B cell (primary cell): Measurements from ENCODE around the gene MYL5. TPM values are rescaled to one million over a fixed set of nuclear protein-coding genes. Genes with fewer than 3 reads are reported as not detected.

Experiments used
- ATAC-seq: fragments of 200-7000 bp; cut with Tn5 transposase; one replicate; pipeline ENCODE4 v1.10.0; 2021; ENCODE audit warnings: low read depth, mild to moderate bottlenecking, moderate number of reproducible peaks, moderate library complexity
- CTCF ChIA-PET: fragments of 350-600 bp; sonication (Branson Sonifier 250); formaldehyde crosslinking; loops from one replicate; lab custom pipeline; 2021; ENCODE audit warnings: antibody characterized with exemption, inconsistent platforms; lab: Charles Lee
- POLR2A ChIA-PET: fragments of 350-600 bp; sonication (Branson Sonifier 250); formaldehyde crosslinking; loops from one replicate; lab custom pipeline; 2021; ENCODE audit warnings: antibody characterized with exemption; lab: Charles Lee
- DNase-seq: peaks from one replicate; pipeline ENCODE4 v3.0.0; 2013
- H2AFZ ChIP-seq: 2 replicates; pipeline ENCODE4 v1.6.1; 2012; ENCODE audit warnings: mild to moderate bottlenecking, low read depth, low read length; ENCODE audit not compliant: insufficient read depth, poor library complexity, severe bottlenecking
- H3K27ac ChIP-seq, 2 donors: 1 replicate in 1 of 2; 2 replicates in 1 of 2; pipeline ENCODE4 v1.5.1; 2012 to 2013; ENCODE audit warnings: low read length in 2 of 2, mild to moderate bottlenecking in 2 of 2, moderate library complexity in 1 of 2
- H3K27me3 ChIP-seq, 4 experiments: fragments of 200-600 bp in 1 of 4; sonication (generic) in 1 of 4; replicated peaks in 1 of 4; 1 replicate in 2 of 4; 2 replicates in 2 of 4; pipeline versions ENCODE4 v1.6.1 to v1.7.0; 2013 to 2016; ENCODE audit warnings: low read length in 3 of 4, mild to moderate bottlenecking in 2 of 4, mixed read lengths in 1 of 4, moderate library complexity in 1 of 4; ENCODE audit not compliant: insufficient read depth in 4 of 4, control insufficient read depth in 3 of 4; ENCODE audit errors: control extremely low read depth in 1 of 4
- H3K36me3 ChIP-seq, 2 experiments: replicated peaks in 1 of 2; 1 replicate in 1 of 2; 2 replicates in 1 of 2; pipeline versions ENCODE4 v1.6.1 to v1.7.1; 2013; ENCODE audit warnings: low read length in 1 of 2; ENCODE audit not compliant: insufficient read depth in 2 of 2, control insufficient read depth in 1 of 2; ENCODE audit errors: control extremely low read depth in 1 of 2, extremely low read depth in 1 of 2
- H3K4me1 ChIP-seq, 2 donors: fragments of 200-600 bp in 1 of 2; sonication (generic) in 1 of 2; 1 replicate in 1 of 2; 2 replicates in 1 of 2; pipeline versions ENCODE4 v1.5.1 to v1.6.1; 2013 to 2017; ENCODE audit warnings: low read length in 2 of 2; ENCODE audit not compliant: control insufficient read depth in 2 of 2, insufficient read depth in 2 of 2
- H3K4me2 ChIP-seq: replicated peaks from 2 replicates; pipeline ENCODE3; 2012; ENCODE audit warnings: mild to moderate bottlenecking, low read depth, low read length; ENCODE audit not compliant: poor library complexity, severe bottlenecking
- H3K4me3 ChIP-seq, 5 experiments: fragments of 200-600 bp in 1 of 5; sonication (generic) in 1 of 5; 1 replicate in 3 of 5; 2 replicates in 2 of 5; pipeline versions ENCODE4 v1.5.1 to v1.7.0; 2011 to 2016; ENCODE audit warnings: low read length in 4 of 5, mild to moderate bottlenecking in 4 of 5, low read depth in 2 of 5, control low read depth in 1 of 5, moderate library complexity in 1 of 5; ENCODE audit not compliant: insufficient read depth in 1 of 5; ENCODE audit errors: control extremely low read depth in 1 of 5, extremely low read depth in 1 of 5
- H3K79me2 ChIP-seq: fragments of 200-600 bp; sonication (generic); one replicate; pipeline ENCODE4 v1.6.0; 2016; ENCODE audit warnings: low read length; ENCODE audit not compliant: control insufficient read depth, insufficient read depth
- H3K9ac ChIP-seq: fragments of 200-600 bp; sonication (generic); 2 replicates; pipeline ENCODE4 v1.6.1; 2017; ENCODE audit warnings: mild to moderate bottlenecking, low read length, moderate library complexity
- H3K9me3 ChIP-seq, 3 donors: one replicate each; pipeline versions ENCODE4 v1.6.1 to v1.7.1; 2013; ENCODE audit warnings: low read length in 2 of 3; ENCODE audit not compliant: control insufficient read depth in 2 of 3, insufficient read depth in 1 of 3; ENCODE audit errors: control extremely low read depth in 1 of 3
- H4K20me1 ChIP-seq: 2 replicates; pipeline ENCODE4 v1.6.0; 2012; ENCODE audit warnings: mild to moderate bottlenecking, low read length; ENCODE audit not compliant: insufficient read depth, control insufficient read depth, poor library complexity, severe bottlenecking
- H3K27ac Mint-ChIP-seq: one replicate; pipeline ENCODE4 v1.8.0; 2021; ENCODE audit warnings: mixed read lengths
- H3K27me3 Mint-ChIP-seq: one replicate; pipeline ENCODE4 v1.8.0; 2021; ENCODE audit warnings: mixed read lengths
- H3K4me1 Mint-ChIP-seq: one replicate; pipeline ENCODE4 v1.8.0; 2021; ENCODE audit warnings: mixed read lengths
- H3K4me3 Mint-ChIP-seq: one replicate; pipeline ENCODE4 v1.8.0; 2021; ENCODE audit warnings: mixed read lengths
- H3K9me3 Mint-ChIP-seq: one replicate; pipeline ENCODE4 v1.8.0; 2022; ENCODE audit warnings: mixed read lengths; ENCODE audit not compliant: insufficient read depth
- EZH2 ChIP-seq: IDR thresholded peaks from 2 replicates; pipeline ENCODE4 v1.6.1; 2012; ENCODE audit warnings: borderline replicate concordance, low read depth, mild to moderate bottlenecking, moderate library complexity, low read length; ENCODE audit not compliant: insufficient read depth, poor library complexity, severe bottlenecking
- WGBS: methylation state at CpG from one replicate; pipeline ENCODE4 v1.1.5; 2013; ENCODE audit warnings: missing lambda C conversion rate; ENCODE audit not compliant: insufficient coverage; 5-methylcytosine and 5-hydroxymethylcytosine counted together
- intact Hi-C: fragments of 100-400 bp; cut with micrococcal nuclease; formaldehyde crosslinking; loops from one replicate; pipeline ENCODE4 v1.10.0; 2022
- polyA plus RNA-seq: library from polyadenylated mRNA; depleted of rRNA; stranded (reverse); fragments of >200 nt; gene quantifications from 2 replicates; pipeline ENCODE4 v1.2.3, GENCODE V29; 2012
- total RNA-seq, 2 donors: library from RNA; stranded (reverse); fragments of 120-200 nt in 1 of 2; gene quantifications; 1 replicate in 1 of 2; 2 replicates in 1 of 2; pipeline versions ENCODE4 v1.2.3 to v1.2.4, GENCODE V29; 2013 to 2022
- TF ChIP-seq, protein P1 (sequence below): fragments of 200-600 bp; IDR thresholded peaks from one replicate; pipeline ENCODE4 v1.8.0; 2022; ENCODE audit warnings: antibody characterized with exemption, mild to moderate bottlenecking

The MYL5 gene
- total and polyA plus RNA-seq, 2 donors (not counting 1 experiment from before 2014, with no cell fraction given): 16.9 to 38.3 TPM

DNA sequence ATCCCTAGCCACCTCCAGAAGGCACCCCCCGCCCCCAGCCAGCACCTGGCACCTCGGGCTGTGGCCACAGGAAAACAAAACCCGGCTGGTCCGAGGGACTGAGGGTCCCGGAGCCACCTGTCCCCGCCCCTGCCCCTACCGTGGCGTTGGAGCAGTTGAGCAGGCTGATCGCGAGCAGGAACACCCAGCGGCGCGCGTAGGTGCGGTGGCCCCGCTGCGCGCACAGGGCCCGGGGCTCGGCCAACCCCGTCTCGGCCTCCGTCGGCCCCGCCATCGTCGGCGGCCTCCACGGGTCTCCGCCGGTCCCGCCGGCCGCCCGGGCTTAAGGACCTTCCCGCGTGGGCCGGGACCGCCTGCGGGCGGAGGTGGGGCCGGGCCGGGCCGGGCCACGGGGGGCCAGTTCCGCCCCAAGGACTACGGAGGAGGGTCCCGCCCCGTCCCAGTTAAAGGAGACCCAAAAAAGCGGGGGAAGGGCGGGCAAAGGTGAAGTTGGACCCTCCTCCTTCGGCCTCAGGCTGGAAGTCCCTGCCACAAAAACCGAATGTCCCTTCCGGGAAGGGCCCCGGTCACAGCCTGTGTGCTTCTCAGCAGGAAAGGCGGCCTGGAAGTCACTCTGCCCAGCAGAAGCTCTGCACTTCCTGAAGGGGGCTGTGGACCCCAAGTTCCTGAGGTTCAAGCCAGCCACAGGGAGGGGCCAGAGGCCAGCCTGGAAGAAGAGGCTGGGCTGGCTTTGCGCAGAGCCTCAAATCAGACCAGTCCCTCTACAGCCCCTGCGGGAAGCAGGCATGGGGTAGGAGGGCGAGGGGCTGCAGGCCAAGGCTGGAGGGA lies 14.7 kb downstream of the MYL5 start, which contains the start of gene SLC49A3:
Gene SLC49A3, minus strand, starts transcription at position 298 of the 828 bp plus-strand sequence. Its CDS starts 24 bp downstream, at position 274.
- Mint-ChIP-seq H3K27ac (no peak within 1 kb of the TSS), H3K27me3 (peaks cover 16% of the 10 kb centered on the region), H3K4me1 (peaks cover 6% of the 10 kb centered on the region), H3K9me3 (no peaks in the 10 kb centered on the region), H3K4me3 (peak within 1 kb of the TSS; percentile 54)
- H2AFZ ChIP-seq: peak within 1 kb of the TSS; percentile 73
- peaks cover 0 to 23% (median 2%) of the 10 kb centered on the region in 4 experiments for H3K27me3 ChIP-seq
- no peaks in the 10 kb centered on the region for H4K20me1 ChIP-seq
- H3K4me3 ChIP-seq: peak within 1 kb of the TSS in 4 of 5 experiments; percentile 26 to 56 (median 46)
- H3K9ac ChIP-seq: peak within 1 kb of the TSS; percentile 49
- peaks cover 0 to 3% (median 0%) of the 10 kb centered on the region in 3 donors for H3K9me3 ChIP-seq
- no peaks in the 10 kb centered on the region for H3K79me2 ChIP-seq
- peaks cover 12 to 14% of the 10 kb centered on the region in 2 donors for H3K4me1 ChIP-seq
- ChIA-PET POLR2A (no interaction called here), CTCF (interaction anchor here (0.6 kb wide), 1 partner anchor 10 kb away, joined by 3 read pairs; no protein-coding TSS in a partner anchor)
- peak within 1 kb of the TSS; percentile 83 for H3K4me2 ChIP-seq
- no peaks in the 10 kb centered on the region for H3K36me3 ChIP-seq
- peak within 1 kb of the TSS in 1 of 2 donors; percentile 33 for H3K27ac ChIP-seq
- intact Hi-C loops: no loop called here
- peak; percentile 51 for ATAC-seq
- TF ChIP-seq EZH2: no peak
- TF ChIP-seq, protein P1, sequence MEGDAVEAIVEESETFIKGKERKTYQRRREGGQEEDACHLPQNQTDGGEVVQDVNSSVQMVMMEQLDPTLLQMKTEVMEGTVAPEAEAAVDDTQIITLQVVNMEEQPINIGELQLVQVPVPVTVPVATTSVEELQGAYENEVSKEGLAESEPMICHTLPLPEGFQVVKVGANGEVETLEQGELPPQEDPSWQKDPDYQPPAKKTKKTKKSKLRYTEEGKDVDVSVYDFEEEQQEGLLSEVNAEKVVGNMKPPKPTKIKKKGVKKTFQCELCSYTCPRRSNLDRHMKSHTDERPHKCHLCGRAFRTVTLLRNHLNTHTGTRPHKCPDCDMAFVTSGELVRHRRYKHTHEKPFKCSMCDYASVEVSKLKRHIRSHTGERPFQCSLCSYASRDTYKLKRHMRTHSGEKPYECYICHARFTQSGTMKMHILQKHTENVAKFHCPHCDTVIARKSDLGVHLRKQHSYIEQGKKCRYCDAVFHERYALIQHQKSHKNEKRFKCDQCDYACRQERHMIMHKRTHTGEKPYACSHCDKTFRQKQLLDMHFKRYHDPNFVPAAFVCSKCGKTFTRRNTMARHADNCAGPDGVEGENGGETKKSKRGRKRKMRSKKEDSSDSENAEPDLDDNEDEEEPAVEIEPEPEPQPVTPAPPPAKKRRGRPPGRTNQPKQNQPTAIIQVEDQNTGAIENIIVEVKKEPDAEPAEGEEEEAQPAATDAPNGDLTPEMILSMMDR: no peak
- peak; percentile 46 for DNase-seq
- 10% methylated on average over 58 of the region's 59 CpGs for WGBS

DNA sequence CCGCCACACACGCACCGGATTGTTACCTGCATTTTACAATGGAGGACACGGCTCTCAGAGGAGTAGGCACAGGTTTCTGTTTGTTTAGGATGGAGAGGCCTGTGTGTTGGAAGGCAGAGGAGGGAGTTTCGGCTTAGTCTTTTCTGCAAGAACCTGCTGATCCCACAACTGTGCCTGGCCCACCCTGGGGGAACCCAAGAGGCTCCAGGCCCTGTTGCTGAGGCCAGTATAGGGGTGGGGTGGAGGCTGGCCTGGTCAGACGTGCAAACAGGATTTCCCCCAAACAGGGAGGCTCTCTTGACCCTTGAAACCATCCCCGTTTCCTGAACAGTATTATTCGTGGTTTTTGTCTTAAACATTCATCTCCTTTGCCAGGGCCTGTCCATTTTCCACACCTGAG lies 15.4 kb downstream of the MYL5 start:
- H2AFZ ChIP-seq: peak overlapping the region; percentile 73
- H3K27ac ChIP-seq: no peak overlapping the region
- peaks cover 0 to 3% (median 0%) of the 10 kb centered on the region in 3 donors for H3K9me3 ChIP-seq
- ChIA-PET POLR2A (no interaction called here), CTCF (interaction anchor here (0.6 kb wide), 1 partner anchor 9 kb away, joined by 3 read pairs; no protein-coding TSS in a partner anchor)
- intact Hi-C loops: no loop called here
- Mint-ChIP-seq H3K27ac (no peak overlapping the region), H3K4me1 (peaks cover 6% of the 10 kb centered on the region), H3K9me3 (no peaks in the 10 kb centered on the region), H3K4me3 (peak overlapping the region; percentile 34), H3K27me3 (peaks cover 16% of the 10 kb centered on the region)
- peaks cover 0 to 23% (median 2%) of the 10 kb centered on the region in 4 experiments for H3K27me3 ChIP-seq
- H3K79me2 ChIP-seq: no peaks in the 10 kb centered on the region
- ATAC-seq (no peak), DNase-seq (no peak)
- H3K4me3 ChIP-seq: no peak overlapping the region
- WGBS: 92% methylated on average over 6 of the region's 8 CpGs
- no peaks in the 10 kb centered on the region for H3K36me3 ChIP-seq
- H3K4me1 ChIP-seq: peaks cover 12 to 14% of the 10 kb centered on the region in 2 donors
- no peak for TF ChIP-seq EZH2
- TF ChIP-seq, protein P1: no peak
- H4K20me1 ChIP-seq: no peaks in the 10 kb centered on the region
- H3K4me2 ChIP-seq: peak overlapping the region; percentile 83
- no peak overlapping the region for H3K9ac ChIP-seq
